PC-9 (cell line): ENCODE results near the gene EFCAB7. TPM values are rescaled to one million over a fixed set of nuclear protein-coding genes. Genes with fewer than 3 reads are reported as not detected.

Experiments used
- BruUV-seq: library from RNA; stranded (reverse); fragments of 400-500 nt; replicated peaks from 2 replicates; lab custom pipeline; 2021; lab: Mats Ljungman, UMichigan
- CTCF ChIA-PET: fragments of 300-600 bp; sonication (Branson Sonifier 250); formaldehyde crosslinking; loops from one replicate; lab custom pipeline; 2022; ENCODE audit warnings: antibody characterized with exemption; lab: Charles Lee
- POLR2A ChIA-PET: fragments of 300-600 bp; sonication (Branson Sonifier 250); formaldehyde crosslinking; loops from one replicate; lab custom pipeline; 2022; ENCODE audit warnings: antibody characterized with exemption; ENCODE audit not compliant: unreplicated experiment; lab: Charles Lee
- DNase-seq, 2 experiments: peaks; one replicate each; pipeline versions ENCODE4 v3.0.0 to v3.0.0-alpha.2; 2015 to 2022; ENCODE audit warnings: mixed read lengths in 1 of 2
- H2AFZ ChIP-seq: fragments of 200-600 bp; sonication (generic); 2 replicates; pipeline ENCODE4 v1.8.1; 2017; ENCODE audit warnings: antibody characterized with exemption
- H3F3A ChIP-seq: fragments of 200-600 bp; sonication (generic); 2 replicates; pipeline ENCODE4 v1.8.1; 2017; ENCODE audit warnings: antibody characterized with exemption, mild to moderate bottlenecking, low read depth; ENCODE audit not compliant: insufficient read depth
- H3K27ac ChIP-seq: fragments of 200-600 bp; sonication (generic); 2 replicates; pipeline ENCODE4 v1.6.1; 2016; ENCODE audit warnings: mixed run types
- H3K27me3 ChIP-seq: fragments of 200-600 bp; sonication (generic); 2 replicates; pipeline ENCODE4 v1.6.1; 2016; ENCODE audit warnings: low read depth, mixed run types; ENCODE audit not compliant: insufficient read depth
- H3K36me3 ChIP-seq: fragments of 200-600 bp; sonication (generic); 2 replicates; pipeline ENCODE4 v1.6.1; 2016; ENCODE audit warnings: low read depth, mixed run types
- H3K4me1 ChIP-seq: fragments of 200-600 bp; sonication (generic); replicated peaks from 2 replicates; pipeline ENCODE4 v1.6.1; 2016; ENCODE audit warnings: mixed run types; ENCODE audit not compliant: insufficient read depth
- H3K4me2 ChIP-seq: fragments of 200-600 bp; sonication (generic); 2 replicates; pipeline ENCODE4 v1.6.1; 2017; ENCODE audit warnings: mixed run types
- H3K4me3 ChIP-seq: fragments of 200-600 bp; sonication (generic); 2 replicates; pipeline ENCODE4 v1.6.1; 2016; ENCODE audit warnings: mixed run types
- H3K79me2 ChIP-seq: fragments of 200-600 bp; sonication (generic); 2 replicates; pipeline ENCODE4 v1.6.1; 2017; ENCODE audit warnings: low read depth, mixed run types
- H3K9me2 ChIP-seq: fragments of 200-600 bp; sonication (generic); 2 replicates; pipeline ENCODE4 v1.8.1; 2017; ENCODE audit warnings: mild to moderate bottlenecking; ENCODE audit not compliant: insufficient read depth
- H3K9me3 ChIP-seq: fragments of 200-600 bp; sonication (generic); 2 replicates; pipeline ENCODE4 v1.8.1; 2016; ENCODE audit warnings: low read depth; ENCODE audit not compliant: insufficient read depth
- H4K20me1 ChIP-seq: fragments of 200-600 bp; sonication (generic); 2 replicates; pipeline ENCODE4 v1.8.1; 2017; ENCODE audit not compliant: insufficient read depth
- EZH2 ChIP-seq: fragments of 200-600 bp; sonication (generic); IDR thresholded peaks from 2 replicates; pipeline ENCODE4 v1.8.0; 2017; ENCODE audit warnings: antibody characterized with exemption, low read depth
- intact Hi-C: fragments of 100-400 bp; cut with micrococcal nuclease; formaldehyde crosslinking; loops from one replicate; pipeline ENCODE4 v1.10.0; 2022; ENCODE audit not compliant: unreplicated experiment
- total RNA-seq: library from RNA; stranded (reverse); gene quantifications from 2 replicates; pipeline ENCODE4 v1.2.3, GENCODE V29; 2021
- TF ChIP-seq, protein P1 (sequence below): fragments of 200-600 bp; sonication (generic); conservative IDR thresholded peaks from 2 replicates; pipeline ENCODE4 v1.6.1; 2017; ENCODE audit warnings: mixed run types, antibody characterized with exemption, mild to moderate bottlenecking, moderate library complexity

EFCAB7 gene
- total RNA-seq, 1 experiment from 2014 or later, result 11.2 TPM

DNA sequence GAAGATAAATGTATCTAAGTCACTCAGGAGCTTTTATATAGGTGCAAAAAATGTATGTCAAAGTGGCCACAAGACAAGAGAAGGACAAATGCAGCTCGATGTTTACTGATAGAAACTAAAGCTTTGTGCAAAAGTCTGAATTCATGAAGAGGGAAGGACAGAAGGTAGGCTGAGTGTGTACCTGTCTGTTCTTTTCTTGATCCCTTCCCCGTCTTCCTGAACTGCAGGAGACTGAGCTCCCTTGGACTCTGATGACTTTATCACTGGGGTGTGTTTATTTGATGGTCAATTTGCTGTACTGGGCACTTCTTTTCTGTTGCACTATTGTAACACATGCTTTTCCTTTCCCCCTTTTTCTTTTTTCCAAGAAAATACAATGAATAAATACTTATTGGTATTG is 25.7 kb upstream of the EFCAB7 start:
- Histone ChIP-seq H2AFZ (no peak overlapping the region), H3K27me3 (no peaks in the 10 kb centered on the region), H4K20me1 (no peaks in the 10 kb centered on the region), H3K36me3 (no peaks in the 10 kb centered on the region), H3F3A (no peaks in the 10 kb centered on the region), H3K4me3 (no peak overlapping the region), H3K4me1 (no peaks in the 10 kb centered on the region), H3K9me3 (no peaks in the 10 kb centered on the region), H3K27ac (no peak overlapping the region), H3K79me2 (no peaks in the 10 kb centered on the region), H3K9me2 (0 out of 2 replicates have a peak, but pooled peaks cover 4% of the 10 kb centered on the region), H3K4me2 (no peak overlapping the region)
- TF ChIP-seq, protein P1, sequence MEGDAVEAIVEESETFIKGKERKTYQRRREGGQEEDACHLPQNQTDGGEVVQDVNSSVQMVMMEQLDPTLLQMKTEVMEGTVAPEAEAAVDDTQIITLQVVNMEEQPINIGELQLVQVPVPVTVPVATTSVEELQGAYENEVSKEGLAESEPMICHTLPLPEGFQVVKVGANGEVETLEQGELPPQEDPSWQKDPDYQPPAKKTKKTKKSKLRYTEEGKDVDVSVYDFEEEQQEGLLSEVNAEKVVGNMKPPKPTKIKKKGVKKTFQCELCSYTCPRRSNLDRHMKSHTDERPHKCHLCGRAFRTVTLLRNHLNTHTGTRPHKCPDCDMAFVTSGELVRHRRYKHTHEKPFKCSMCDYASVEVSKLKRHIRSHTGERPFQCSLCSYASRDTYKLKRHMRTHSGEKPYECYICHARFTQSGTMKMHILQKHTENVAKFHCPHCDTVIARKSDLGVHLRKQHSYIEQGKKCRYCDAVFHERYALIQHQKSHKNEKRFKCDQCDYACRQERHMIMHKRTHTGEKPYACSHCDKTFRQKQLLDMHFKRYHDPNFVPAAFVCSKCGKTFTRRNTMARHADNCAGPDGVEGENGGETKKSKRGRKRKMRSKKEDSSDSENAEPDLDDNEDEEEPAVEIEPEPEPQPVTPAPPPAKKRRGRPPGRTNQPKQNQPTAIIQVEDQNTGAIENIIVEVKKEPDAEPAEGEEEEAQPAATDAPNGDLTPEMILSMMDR, result no peak
- TF ChIP-seq EZH2, result no peak
- no peak for DNase-seq
- POLR2A ChIA-PET, result no interaction called here
- BruUV-seq, result no TSS peak
- intact Hi-C loops, result no loop called here
- CTCF ChIA-PET, result no interaction called here

DNA sequence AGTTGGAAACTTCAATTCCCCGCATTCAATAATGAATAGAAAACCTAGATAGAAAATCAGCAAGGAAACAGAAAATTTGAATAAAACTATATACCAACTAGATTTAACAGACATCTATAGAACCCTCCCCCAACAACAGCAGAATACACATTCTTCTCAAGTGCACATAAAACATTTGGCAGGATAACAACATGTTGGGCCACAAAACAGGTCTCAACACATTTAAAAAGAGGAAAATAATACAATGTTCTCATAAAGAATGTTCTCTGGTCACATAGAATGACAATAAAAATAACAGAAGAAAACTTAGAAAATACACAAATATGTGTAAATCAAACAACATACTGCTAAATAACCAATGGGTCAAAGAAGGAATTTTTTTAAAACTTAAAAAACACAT is 25.2 kb upstream of the EFCAB7 start:
- no peaks in the 10 kb centered on the region for H3K9me3 ChIP-seq
- DNase-seq, result no peak
- no peaks in the 10 kb centered on the region for H3K27me3 ChIP-seq
- no peak overlapping the region for H3K27ac ChIP-seq
- H2AFZ ChIP-seq, result no peak overlapping the region
- H3K4me3 ChIP-seq, result no peak overlapping the region
- intact Hi-C loops, result no loop called here
- no peaks in the 10 kb centered on the region for H3K36me3 ChIP-seq
- no TSS peak for BruUV-seq
- CTCF ChIA-PET, result no interaction called here
- no peak overlapping the region for H3K4me2 ChIP-seq
- TF ChIP-seq EZH2, result no peak
- TF ChIP-seq, protein P1, result no peak
- no peaks in the 10 kb centered on the region for H4K20me1 ChIP-seq
- 0 out of 2 replicates have a peak, but pooled peaks cover 4% of the 10 kb centered on the region for H3K9me2 ChIP-seq
- H3F3A ChIP-seq, result no peaks in the 10 kb centered on the region
- H3K79me2 ChIP-seq, result no peaks in the 10 kb centered on the region
- H3K4me1 ChIP-seq, result no peaks in the 10 kb centered on the region
- POLR2A ChIA-PET, result no interaction called here

DNA sequence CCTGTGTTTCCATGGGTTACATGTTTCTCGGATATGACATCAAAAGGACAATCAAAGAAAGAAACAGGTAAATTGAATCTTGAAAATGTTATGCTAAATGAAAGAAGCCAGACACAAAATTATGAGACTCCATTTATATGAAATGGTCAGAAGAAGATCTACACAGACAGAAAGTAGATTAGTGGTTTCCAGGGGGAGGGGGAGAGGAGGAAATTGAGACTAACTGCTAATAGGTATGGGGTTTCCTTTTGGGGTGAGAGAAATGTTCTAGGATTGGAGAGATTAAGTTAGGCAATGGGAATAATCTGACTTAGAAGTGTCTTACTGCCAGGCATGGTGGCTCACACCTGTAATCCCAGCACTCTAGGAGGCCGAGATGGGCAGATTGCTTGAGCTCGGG is 22.1 kb upstream of the EFCAB7 start:
- Histone ChIP-seq H3K27me3 (no peaks in the 10 kb centered on the region), H3K4me2 (no peak overlapping the region), H3K9me2 (0 out of 2 replicates have a peak, but pooled peaks cover 4% of the 10 kb centered on the region), H3K27ac (no peak overlapping the region), H2AFZ (no peak overlapping the region), H3K36me3 (no peaks in the 10 kb centered on the region; the same call in 1 of the 2 replicates), H4K20me1 (no peaks in the 10 kb centered on the region), H3K4me1 (no peaks in the 10 kb centered on the region), H3K4me3 (no peak overlapping the region), H3K79me2 (no peaks in the 10 kb centered on the region), H3K9me3 (no peaks in the 10 kb centered on the region), H3F3A (no peaks in the 10 kb centered on the region)
- no peak for DNase-seq
- POLR2A ChIA-PET, result no interaction called here
- no peak for TF ChIP-seq EZH2
- TF ChIP-seq, protein P1, result no peak
- no TSS peak for BruUV-seq
- intact Hi-C loops, result no loop called here
- CTCF ChIA-PET, result no interaction called here
